ENCODE measurements around the gene UBE2F. TPM values are rescaled to one million over a fixed set of nuclear protein-coding genes. Genes with fewer than 3 reads are reported as not detected.
A peak's percentile ranks its signal among the peaks of the same experiment; 100 is the strongest.

The UBE2F gene
- total RNA-seq, 2 donors from 2014 or later: 67.7 to 69.9 TPM

GRCh38 chr2:237921967-237922492 is 44.8 kb upstream of the UBE2F start:
- no peak for TF ChIP-seq CTCF (IDR thresholded peaks at IDR 0.05)
- intact Hi-C loops (cut with DNase I): no loop called here
- 90 to 92% methylated on average over 10 of the region's 10 CpGs for WGBS, 2 donors

GRCh38 chr2:237922641-237923361 is 44.0 kb upstream of the UBE2F start:
- intact Hi-C loops (cut with DNase I): no loop called here
- H3K4me3 ChIP-seq: no peak overlapping the region
- TF ChIP-seq CTCF (IDR thresholded peaks at IDR 0.05) (no peak), POLR2A (IDR thresholded peaks at IDR 0.05) (no peak)
- ATAC-seq (peak; percentile 63), DNase-seq (peak; percentile 57 to 89 (median 64))
- H3K36me3 ChIP-seq (replicated peaks in 1 of 2; ENCODE audit: insufficient read depth in 1 of 2, low read depth in 2 of 2): no peaks in the 10 kb centered on the region
- H3K9me3 ChIP-seq: no peaks in the 10 kb centered on the region
- H3K27me3 ChIP-seq: no peaks in the 10 kb centered on the region
- peak overlapping the region; percentile 43 to 84 (median 72) for H3K27ac ChIP-seq
- 7 to 32% methylated on average over 3 to 12 of the region's 13 CpGs for WGBS, 2 donors
- peaks cover 20% of the 10 kb centered on the region for H3K4me1 ChIP-seq

More at GRCh38 chr2:237921967-237922492, 44.8 kb upstream of the UBE2F start:
- H3K27me3 ChIP-seq: no peaks in the 10 kb centered on the region
- H3K9me3 ChIP-seq: no peaks in the 10 kb centered on the region
- ATAC-seq (no peak), DNase-seq (no peak)
- no peak overlapping the region for H3K4me3 ChIP-seq
- H3K4me1 ChIP-seq: peaks cover 20% of the 10 kb centered on the region
- peak overlapping the region in 3 of 4 donors; percentile 67 to 84 (median 76) for H3K27ac ChIP-seq
- H3K36me3 ChIP-seq (replicated peaks in 1 of 2; ENCODE audit: insufficient read depth in 1 of 2, low read depth in 2 of 2): no peaks in the 10 kb centered on the region

GRCh38 chr2:237923481-237924163 is 43.2 kb upstream of the UBE2F start:
- peak in 1 of 3 donors; percentile 11 for TF ChIP-seq POLR2A (IDR thresholded peaks at IDR 0.05)
- TF ChIP-seq CTCF (IDR thresholded peaks at IDR 0.05): peak; percentile 92 to 99 (median 95)
- no peaks in the 10 kb centered on the region for H3K9me3 ChIP-seq
- peak; percentile 91 for ATAC-seq
- no peaks in the 10 kb centered on the region for H3K27me3 ChIP-seq
- no peaks in the 10 kb centered on the region for H3K36me3 ChIP-seq (replicated peaks in 1 of 2; ENCODE audit: insufficient read depth in 1 of 2, low read depth in 2 of 2)
- H3K4me1 ChIP-seq: peaks cover 20% of the 10 kb centered on the region
- 15 to 16% methylated on average over 32 to 33 of the region's 33 CpGs for WGBS, 2 donors
- intact Hi-C loops (cut with DNase I): no loop called here
- DNase-seq: peak; percentile 74 to 86 (median 81)
- no peak overlapping the region for H3K4me3 ChIP-seq
- H3K27ac ChIP-seq: peak overlapping the region; percentile 43 to 84 (median 72)

GRCh38 chr2:237924164-237924534 is 42.7 kb upstream of the UBE2F start:
- 88 to 94% methylated on average over 14 of the region's 14 CpGs for WGBS, 2 donors
- no peak overlapping the region for H3K4me3 ChIP-seq
- H3K27ac ChIP-seq: no peak overlapping the region
- no peaks in the 10 kb centered on the region for H3K36me3 ChIP-seq (replicated peaks in 1 of 2; ENCODE audit: insufficient read depth in 1 of 2, low read depth in 2 of 2)
- intact Hi-C loops (cut with DNase I): no loop called here
- no peak for DNase-seq
- peaks cover 20% of the 10 kb centered on the region for H3K4me1 ChIP-seq
- no peaks in the 10 kb centered on the region for H3K9me3 ChIP-seq
- TF ChIP-seq POLR2A (IDR thresholded peaks at IDR 0.05): no peak
- TF ChIP-seq CTCF (IDR thresholded peaks at IDR 0.05): no peak
- no peaks in the 10 kb centered on the region for H3K27me3 ChIP-seq
- ATAC-seq: no peak
